NCI-H748 treated with DMSO at 0.1 percent for 48 hours (cell line): Measurements from ENCODE around the gene C1S.
"Not testable (repeated sequence)": the region's sequence is repeated elsewhere in the genome, so short reads cannot be mapped to it uniquely, and the experiment has no call there.

Experiments
- DNase-seq: peaks from one replicate; lab custom pipeline; 2025; lab: John Stamatoyannopoulos, UW

C1S gene

DNA sequence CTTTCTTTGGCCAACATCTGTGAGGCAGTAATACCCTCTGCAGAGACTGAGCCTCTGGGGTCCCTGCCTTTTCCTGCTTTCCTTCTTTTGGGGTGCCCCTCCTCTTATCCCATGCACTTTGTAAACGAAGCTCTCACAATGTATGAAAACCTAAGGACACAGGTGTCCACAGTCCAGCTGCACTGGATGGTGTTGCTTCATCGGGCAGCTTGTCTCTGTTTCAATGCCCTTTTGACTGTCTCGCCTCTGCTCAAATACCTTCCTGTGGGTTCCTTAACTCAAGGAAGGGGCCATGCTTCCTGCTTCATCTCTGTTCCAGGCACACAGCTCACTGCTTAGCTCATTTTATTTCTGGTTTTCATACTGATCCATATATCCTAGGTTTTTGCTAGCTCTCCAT is 42.1 kb downstream of the C1S start:
- no peak for DNase-seq

DNA sequence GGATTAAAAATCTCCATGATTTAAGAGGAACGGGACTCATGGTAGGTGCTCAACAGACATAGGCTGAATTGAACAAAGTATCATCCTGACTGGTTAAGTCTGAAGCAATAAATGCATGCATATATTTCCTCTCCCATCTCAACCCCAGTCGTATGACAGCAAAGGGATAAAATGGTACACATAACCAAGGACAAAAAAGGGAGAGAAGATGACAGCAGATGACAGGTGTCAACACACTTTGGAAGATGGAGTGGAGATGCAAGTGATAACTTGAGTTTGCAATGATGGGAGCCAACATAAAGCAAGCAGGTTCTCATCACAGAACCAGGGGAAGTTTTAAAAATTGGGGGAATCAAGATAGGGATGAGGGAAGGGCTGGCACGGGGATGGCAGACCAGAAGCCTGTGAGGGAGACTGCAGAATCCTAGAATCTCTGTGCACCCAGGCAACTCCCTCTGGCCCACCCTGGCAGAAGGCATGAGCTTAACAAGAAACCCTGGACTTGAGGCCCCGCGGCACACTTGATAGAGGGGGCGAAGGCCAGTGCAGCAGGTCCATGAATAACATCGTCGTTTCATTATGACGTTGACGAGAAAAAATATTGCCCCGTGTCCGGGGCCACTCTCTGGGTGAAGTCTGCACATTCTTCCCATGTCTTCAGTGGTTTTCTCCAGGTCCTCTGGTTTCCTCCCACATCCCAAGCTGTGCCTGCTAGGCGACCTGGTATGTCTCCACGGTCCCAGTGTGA is 43.5 kb downstream of the C1S start:
- no peak for DNase-seq

DNA sequence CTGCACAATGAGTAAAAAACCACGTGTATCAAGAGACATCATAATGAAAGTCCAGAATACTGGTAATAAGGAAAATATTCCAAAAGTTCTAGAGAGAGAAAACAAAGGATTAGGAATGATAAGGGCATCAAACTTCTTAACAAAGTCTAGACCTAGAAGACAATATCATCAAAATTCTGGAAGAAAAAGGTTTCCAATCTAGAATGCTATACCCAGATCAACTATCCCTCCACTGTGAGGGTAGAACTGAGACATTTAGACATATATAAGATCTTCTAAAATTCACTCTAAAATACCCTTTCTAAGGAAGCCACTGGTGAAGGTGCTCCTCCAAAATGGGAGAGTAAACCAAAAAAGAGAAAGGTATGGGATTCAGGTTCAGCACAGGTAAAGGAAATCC is 45.6 kb downstream of the C1S start:
- no peak for DNase-seq

DNA sequence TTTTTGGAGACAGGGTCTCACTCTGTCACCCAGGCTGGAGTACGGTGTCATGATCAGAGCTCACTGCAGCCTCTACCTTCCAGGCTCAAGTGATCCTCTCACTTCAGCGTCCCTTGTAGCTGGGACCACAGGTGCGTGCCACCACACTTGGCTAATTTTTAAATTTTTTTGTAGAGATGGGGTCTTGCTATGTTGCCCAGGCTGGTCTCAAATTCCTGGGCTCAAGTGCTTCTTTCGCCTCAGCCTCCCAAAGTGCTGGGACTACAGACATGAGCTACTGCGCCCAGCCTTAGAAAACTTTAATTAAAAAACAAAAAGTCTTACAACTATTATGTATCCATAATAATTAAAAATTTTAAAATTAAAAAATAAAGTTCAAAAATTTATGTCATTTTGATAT is 46.7 kb downstream of the C1S start:
- not testable (repeated sequence) for DNase-seq

DNA sequence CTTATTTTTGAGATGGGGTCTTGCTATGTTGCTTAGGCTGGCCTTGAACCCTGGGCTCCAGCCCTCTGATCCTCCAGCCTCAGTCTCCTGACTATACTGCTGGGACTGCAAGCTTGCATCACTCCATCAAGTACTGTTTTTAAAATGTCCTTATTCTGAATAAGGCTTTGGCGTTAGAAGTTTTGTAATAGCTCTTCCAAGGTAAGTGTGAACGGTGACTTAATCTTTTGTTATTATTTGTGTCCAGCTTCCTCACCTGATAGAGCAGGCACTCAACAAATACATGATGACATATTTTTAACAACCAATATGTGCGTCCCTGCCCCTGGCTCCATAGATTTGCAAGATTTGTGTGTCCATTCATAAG is 47.1 kb downstream of the C1S start:
- DNase-seq = no peak

DNA sequence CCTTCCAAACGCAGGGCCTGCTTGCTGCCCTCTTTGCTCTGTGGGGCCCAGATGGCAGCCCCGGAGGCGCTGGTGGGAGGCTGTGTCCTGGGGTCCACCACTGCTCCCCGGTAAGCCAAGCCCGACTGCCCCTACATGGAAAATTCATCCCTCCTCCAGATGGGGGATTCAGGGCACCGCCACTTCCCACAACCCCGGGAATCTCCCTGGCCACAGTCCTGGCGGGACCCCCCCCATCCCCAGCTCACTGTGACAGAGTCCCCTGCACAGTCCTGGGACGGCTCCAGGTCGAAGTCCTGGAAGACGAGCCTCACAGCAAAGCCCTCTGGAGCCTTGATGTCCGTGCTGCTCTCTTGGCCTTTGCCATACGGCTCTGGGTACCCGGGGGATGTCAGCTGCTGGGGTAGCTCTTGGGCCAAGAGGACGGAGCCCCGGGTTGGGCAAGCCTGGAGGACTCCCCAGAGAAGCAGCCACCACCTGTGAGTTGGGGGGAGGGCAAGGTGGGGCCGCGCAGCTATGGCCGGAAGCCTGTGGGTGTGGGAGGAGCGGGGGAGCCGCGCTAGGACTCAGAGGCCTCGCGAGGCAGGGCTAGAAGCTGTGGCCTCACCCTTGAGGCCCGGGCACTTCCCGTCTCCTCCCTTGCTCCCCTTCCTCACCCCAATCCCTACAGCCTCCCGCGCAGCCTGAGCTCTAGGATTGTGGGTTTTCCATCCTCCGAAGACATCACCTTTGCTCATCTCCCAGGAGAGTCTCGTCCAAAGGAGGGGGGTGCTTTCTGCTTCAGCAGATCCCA is 47.7 kb downstream of the C1S start:
- peak; percentile 20 for DNase-seq

DNA sequence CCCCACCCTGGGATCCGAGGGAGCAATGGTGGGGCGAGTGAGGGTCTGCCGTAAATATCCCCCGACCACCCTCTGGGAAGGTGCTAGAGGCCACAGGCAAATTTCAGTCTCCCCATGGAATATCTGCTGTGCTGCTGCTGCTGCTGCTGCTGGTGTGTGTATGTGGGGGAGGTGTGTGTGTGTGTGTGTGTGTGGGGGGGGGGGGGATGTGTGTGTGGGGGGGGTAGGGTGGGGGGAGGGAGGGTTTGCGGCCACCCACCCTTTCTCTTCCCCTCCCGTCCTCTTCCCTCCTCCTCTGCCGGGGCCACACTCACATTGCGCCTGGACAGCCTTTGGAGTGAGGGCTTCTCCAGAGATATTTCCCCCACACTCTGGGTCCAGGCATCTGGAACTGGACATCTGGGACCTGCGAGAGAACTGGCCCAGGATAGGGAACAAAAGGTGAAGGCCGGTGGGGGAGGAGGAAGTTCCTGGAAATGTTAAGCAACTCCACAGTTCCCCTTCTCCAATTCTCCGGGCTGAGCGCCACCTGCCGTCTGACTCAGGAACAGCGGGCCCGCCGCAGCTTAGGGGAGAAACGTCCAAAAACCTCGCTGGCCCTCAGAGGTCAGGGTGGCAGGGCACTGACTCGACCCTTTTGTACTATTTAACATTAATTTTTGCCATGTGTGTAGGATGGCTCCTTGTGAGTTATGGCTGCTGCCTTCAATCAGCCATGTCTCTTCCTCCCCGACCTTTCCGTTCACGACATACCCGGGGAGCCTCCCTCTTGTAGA is 48.5 kb downstream of the C1S start, which contains the start of gene C1RL:
Gene C1RL, minus strand, starts transcription at position 419 of the 776 bp plus-strand sequence. Its CDS starts 34 bp downstream, at position 385.
- peak; percentile 50 for DNase-seq

DNA sequence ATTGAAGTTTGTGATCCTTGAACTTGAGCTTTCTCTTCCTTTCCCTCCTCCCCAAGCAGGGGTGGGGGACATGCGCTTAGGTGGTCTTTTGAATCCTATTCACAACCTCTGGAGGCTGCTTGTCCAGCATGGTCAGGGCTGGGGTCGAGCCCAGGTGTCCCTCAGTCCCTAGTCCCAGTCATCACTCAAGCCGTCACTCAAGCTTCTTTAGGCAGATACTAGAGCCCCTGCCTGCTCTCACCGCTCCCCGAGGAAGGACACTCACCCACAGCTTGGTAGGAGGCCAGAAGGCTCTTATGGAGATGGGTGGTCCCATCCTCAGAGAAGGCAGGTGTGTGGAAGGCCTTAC is 49.0 kb downstream of the C1S start:
- DNase-seq = no peak

DNA sequence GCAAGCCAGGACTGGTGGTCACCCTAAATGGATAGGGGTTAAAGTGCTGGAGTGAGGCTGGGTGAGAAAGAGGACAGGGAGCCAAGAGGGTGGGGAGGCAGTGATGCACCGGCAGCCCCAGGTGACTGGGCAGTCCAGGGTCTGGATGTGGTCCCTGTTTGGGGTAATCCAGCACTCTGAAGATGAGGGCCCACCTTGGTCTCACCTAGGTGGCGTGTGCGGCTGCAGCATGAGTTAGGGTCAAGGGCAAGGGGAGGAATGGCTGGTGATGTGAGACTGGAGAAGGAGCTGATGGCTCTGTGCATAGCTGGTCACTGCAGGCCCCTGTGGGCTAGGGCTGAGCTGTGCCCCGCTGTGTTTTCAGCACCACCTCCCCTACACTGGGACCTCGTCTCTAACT is 50.1 kb downstream of the C1S start:
- no peak for DNase-seq

DNA sequence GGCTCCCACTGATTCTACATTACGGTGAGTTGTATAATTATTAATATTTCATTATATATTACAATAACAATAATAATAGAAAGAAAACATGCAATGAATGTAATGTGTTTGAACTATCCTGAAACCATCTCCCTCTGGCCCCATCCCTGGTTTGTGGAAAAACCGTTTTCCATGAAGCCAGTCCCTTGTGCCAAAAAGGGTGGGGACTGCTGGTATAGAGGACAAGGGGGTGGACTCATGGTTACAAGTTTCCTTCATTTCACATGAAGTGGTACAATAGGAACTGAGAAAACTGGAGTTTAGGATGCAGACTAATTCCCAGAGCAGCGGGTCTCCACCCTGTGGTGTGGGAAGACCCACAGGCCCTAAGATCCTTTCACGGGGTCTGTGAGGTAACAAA is 51.5 kb downstream of the C1S start:
- no peak for DNase-seq

DNA sequence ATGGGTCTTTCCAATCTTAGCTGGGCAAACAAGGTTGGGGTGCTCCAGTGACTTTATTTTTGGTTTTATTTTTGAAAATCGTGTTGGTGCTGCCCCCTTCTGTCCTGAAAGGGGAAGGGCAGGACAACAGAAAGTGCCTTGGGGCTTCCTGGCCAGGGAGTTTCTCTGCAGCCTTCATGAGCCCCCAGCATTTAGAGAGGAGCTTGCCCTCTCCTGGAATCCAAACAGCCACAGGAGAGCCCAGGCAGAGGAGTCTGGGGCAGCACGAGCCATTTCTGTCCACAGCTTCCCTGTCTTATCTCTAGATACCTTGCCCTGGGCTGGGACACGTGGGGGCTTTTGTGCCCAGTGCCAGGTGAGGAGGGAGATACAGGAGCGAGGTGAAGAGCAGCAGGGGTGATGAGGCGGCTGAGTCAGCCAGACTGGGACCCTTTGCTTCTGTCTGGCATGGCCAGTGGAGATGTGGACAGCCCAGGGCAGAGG is 52.9 kb downstream of the C1S start:
- peak; percentile 2 for DNase-seq

DNA sequence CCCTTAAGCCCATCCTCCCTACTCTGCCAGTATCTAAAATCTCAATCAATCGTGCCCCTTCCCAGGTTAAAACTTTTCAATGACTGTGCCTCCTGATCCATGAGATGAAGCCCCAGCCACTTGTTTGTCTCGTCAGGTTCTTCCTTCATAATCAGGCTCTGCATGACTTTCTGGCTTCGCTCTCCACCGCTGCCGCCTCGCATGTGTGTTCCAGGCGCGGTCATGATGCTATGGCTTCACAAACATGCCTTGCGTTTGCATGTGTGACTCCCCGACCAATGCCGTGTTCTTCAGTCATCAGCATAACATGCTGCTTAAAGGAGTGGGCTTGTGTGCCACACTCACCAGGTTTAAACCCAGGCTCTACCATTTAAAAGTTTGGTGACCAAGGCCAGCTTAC is 53.5 kb downstream of the C1S start:
- no peak for DNase-seq

DNA sequence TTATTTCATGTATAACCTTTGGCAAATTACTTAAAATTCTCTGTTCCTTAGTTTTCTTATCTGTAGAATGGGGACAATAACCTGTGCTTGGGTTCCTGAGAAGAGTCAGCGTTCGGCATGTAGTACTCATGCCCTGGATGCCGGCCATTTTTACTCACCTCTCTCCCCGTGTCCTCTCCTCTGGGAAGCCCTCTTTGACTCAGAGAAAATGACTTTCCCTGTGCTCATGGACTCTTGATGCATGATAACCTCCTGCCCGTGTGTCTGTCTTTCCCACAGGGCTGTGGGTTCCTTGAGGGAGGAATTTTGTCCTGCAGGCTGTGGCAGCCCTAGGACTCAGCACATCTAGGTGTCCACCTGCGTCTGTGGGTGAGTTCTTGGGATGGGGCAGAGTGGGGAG is 54.3 kb downstream of the C1S start:
- DNase-seq = no peak

DNA sequence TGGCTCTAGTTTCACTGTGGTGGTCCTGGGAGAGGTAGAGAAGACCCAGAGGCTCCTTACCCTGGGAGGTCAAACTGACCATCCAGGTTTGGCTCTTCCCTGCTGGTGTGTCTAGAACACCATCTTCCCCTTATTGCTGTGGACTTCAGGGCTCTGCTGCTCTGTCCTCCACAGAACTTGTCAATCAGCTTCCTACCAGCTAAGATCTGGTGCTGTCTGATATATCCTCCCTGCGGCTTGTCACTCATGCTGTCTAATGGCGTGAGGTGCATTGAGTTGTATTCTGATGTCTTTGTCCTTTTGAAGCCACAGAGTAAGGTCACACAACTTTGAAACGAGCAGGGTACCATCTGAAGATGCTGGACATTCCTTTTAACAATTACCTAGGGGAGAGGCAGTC is 55.7 kb downstream of the C1S start:
- DNase-seq = no peak

DNA sequence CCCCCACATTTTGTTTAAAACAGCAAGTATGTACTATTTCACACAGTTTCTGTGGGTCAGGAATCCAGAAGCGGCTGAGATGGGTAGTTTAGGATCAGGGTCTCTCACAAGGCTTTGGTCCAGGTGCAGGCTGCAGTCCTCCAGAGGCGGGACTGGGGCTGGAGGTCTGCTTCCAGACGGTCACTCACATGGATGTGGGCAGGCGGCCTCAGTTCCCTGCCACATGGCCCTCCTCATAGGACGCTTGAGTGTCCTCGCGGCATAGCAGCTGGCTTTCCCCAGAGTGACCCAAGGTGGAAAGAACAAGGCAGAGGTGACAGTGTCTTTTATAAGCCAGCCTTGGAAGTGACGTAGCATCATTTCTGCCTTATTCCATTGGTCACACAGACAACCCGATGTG is 56.4 kb downstream of the C1S start:
- DNase-seq = no peak

DNA sequence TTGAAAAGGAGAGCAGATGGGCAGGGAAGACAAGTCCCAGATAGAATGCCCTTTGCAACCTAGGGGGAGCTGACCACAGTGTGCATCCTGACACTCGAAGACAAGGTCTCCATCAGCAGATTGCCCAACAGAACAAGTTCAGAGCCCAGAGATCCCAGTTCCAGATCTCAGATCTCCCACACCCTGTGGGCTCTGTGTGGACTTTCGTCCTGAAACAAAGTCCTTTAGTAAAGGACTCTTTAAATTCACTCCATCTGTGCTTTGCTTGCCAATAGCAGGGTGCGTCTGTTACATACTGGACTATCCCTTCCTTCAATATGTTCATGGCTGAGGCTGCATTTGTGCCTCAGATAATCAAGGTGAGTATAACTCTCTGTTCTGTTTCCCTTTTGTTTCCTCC is 57.2 kb downstream of the C1S start:
- no peak for DNase-seq

DNA sequence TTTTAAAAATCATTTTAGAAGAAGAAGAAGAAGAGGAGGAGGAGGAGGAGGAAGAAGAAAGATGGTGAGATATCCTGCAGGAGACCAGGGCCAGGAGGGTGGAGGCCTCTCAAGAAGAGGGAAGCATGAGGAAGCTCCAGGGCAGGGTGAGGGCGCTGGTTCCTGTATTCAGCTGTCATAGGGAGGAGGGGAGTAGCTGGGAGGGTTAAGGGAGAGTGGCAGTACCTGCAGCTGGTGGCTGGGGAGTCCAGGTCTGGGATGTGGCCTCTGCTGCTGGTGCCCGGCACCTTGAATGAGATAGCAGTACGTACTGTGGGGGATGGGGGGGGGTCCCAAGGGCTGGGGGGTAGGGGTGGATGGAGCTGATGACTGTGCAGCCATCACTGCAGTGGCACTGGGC is 58.4 kb downstream of the C1S start:
- DNase-seq = no peak

DNA sequence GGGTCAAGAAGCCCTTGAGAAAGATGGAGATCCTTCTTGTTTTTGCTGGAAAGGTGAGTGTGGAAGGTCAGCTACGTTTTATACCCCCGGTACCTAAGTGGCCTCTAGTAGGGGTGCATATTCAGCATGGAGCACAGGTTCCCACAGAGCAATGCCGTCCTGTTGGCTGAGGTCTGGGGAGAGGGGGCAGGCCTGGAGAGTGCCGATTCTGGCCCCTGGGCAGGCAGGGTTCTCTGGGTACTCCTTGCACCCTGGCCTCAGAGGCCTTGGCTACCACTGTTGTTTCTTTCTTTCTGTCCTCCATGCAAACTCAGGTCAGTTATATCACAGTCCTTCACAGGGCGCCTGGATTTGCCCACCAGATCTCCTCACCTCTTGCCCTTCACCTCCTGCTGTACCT is 59.6 kb downstream of the C1S start:
- no peak for DNase-seq
